NCI-H226 (cell line): ENCODE data around the gene PPP1CA.

Source experiments
- DNase-seq: peaks from one replicate; pipeline ENCODE4 v3.0.0-alpha.2; 2015

PPP1CA gene

GRCh38 chr11:67379061-67380058, 22.3 kb downstream of the PPP1CA start:
- peak; percentile 66 for DNase-seq

GRCh38 chr11:67378544-67378943, 23.1 kb downstream of the PPP1CA start:
- no peak for DNase-seq

- no peak for DNase-seq
Measured at GRCh38 chr11:67376873-67377808, 24.5 kb downstream of the PPP1CA start.

GRCh38 chr11:67376063-67376820, 25.4 kb downstream of the PPP1CA start:
- DNase-seq: no peak

GRCh38 chr11:67375320-67376055, 26.2 kb downstream of the PPP1CA start:
- no peak for DNase-seq

GRCh38 chr11:67374571-67375281, 26.9 kb downstream of the PPP1CA start:
- DNase-seq: peak; percentile 65

GRCh38 chr11:67373648-67374570, 27.7 kb downstream of the PPP1CA start:
- DNase-seq: peak; percentile 88

- peak; percentile 63 for DNase-seq
Measured at GRCh38 chr11:67372993-67373647, 28.5 kb downstream of the PPP1CA start, which contains the start of gene CLCF1. CLCF1 (minus strand) TSS chr11:67373598; CDS start chr11:67373539, 59 bp downstream.

- no peak for DNase-seq
Measured at GRCh38 chr11:67372321-67372992, 29.2 kb downstream of the PPP1CA start.

- DNase-seq: no peak
Measured at GRCh38 chr11:67371911-67372320, 29.7 kb downstream of the PPP1CA start.

- peak; percentile 36 for DNase-seq
Measured at GRCh38 chr11:67371189-67371910, 30.3 kb downstream of the PPP1CA start.

- no peak for DNase-seq
Measured at GRCh38 chr11:67370351-67371076, 31.1 kb downstream of the PPP1CA start.

GRCh38 chr11:67369801-67370284, 31.8 kb downstream of the PPP1CA start:
- DNase-seq: no peak

GRCh38 chr11:67369275-67369674, 32.4 kb downstream of the PPP1CA start:
- no peak for DNase-seq

GRCh38 chr11:67368621-67369020, 33.0 kb downstream of the PPP1CA start:
- no peak for DNase-seq

GRCh38 chr11:67367761-67368227, 33.9 kb downstream of the PPP1CA start:
- no peak for DNase-seq
